ENCODE results near the gene PLSCR1.

DNA sequence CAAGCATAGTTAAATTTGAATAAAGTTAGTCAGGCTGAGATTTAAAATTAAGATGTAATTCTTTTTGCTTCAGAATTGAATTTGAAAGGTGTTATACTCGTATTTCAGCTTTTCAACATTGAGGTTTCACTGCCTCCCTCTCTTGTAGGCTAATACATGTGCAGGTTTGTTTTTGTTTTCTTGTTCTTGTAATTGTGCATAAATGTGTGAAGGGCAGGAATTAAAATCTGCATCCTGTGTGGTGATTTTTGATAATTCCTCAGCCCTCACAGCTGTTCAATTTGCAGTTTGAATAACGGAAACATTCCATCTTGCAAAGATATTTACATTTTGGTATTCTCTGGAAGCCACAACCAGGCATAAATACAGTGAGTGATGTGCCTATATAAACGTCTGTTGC lies 24.9 kb upstream of the PLSCR1 start:
- TF ChIP-seq, protein P1, sequence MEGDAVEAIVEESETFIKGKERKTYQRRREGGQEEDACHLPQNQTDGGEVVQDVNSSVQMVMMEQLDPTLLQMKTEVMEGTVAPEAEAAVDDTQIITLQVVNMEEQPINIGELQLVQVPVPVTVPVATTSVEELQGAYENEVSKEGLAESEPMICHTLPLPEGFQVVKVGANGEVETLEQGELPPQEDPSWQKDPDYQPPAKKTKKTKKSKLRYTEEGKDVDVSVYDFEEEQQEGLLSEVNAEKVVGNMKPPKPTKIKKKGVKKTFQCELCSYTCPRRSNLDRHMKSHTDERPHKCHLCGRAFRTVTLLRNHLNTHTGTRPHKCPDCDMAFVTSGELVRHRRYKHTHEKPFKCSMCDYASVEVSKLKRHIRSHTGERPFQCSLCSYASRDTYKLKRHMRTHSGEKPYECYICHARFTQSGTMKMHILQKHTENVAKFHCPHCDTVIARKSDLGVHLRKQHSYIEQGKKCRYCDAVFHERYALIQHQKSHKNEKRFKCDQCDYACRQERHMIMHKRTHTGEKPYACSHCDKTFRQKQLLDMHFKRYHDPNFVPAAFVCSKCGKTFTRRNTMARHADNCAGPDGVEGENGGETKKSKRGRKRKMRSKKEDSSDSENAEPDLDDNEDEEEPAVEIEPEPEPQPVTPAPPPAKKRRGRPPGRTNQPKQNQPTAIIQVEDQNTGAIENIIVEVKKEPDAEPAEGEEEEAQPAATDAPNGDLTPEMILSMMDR (IDR thresholded peaks at IDR 0.05; ENCODE audit: low read length): no peak
- no peak for TF ChIP-seq EZH2 (IDR thresholded peaks at IDR 0.05; ENCODE audit: borderline replicate concordance, low read length)
